ENCODE measurements around the gene CLDN18. TPM values are rescaled to one million over a fixed set of nuclear protein-coding genes. Genes with fewer than 3 reads are reported as not detected.

The CLDN18 gene
- total RNA-seq, 1 donor from 2014 or later: not detected

GRCh38 chr3:138027821-138028220 lies 17.9 kb downstream of the CLDN18 start:
- ATAC-seq: no peak

- ATAC-seq: no peak
Observed at GRCh38 chr3:138030734-138031280, 20.8 kb downstream of the CLDN18 start.

GRCh38 chr3:138031536-138031935 lies 21.6 kb downstream of the CLDN18 start:
- no peak for ATAC-seq

- ATAC-seq: no peak
Observed at GRCh38 chr3:138032567-138032966, 22.6 kb downstream of the CLDN18 start.

GRCh38 chr3:138033202-138033691 lies 23.3 kb downstream of the CLDN18 start:
- ATAC-seq: no peak

- no peak for ATAC-seq
Observed at GRCh38 chr3:138034918-138035317, 25.0 kb downstream of the CLDN18 start.

GRCh38 chr3:138036572-138036971 lies 26.6 kb downstream of the CLDN18 start:
- ATAC-seq: no peak

- ATAC-seq: peak; percentile 10
Observed at GRCh38 chr3:138038725-138039462, 28.9 kb downstream of the CLDN18 start.

- peak; percentile 24 for ATAC-seq
Observed at GRCh38 chr3:138042043-138042442, 32.1 kb downstream of the CLDN18 start.

- ATAC-seq: peak; percentile 32
Observed at GRCh38 chr3:138043266-138044029, 33.5 kb downstream of the CLDN18 start.

- no peak for ATAC-seq
Observed at GRCh38 chr3:138046085-138046484, 36.1 kb downstream of the CLDN18 start.

GRCh38 chr3:138046955-138047354 lies 37.0 kb downstream of the CLDN18 start:
- ATAC-seq: peak; percentile 87

- no peak for ATAC-seq
Observed at GRCh38 chr3:138047596-138048158, 37.7 kb downstream of the CLDN18 start.

GRCh38 chr3:138049157-138049919 lies 39.4 kb downstream of the CLDN18 start:
- ATAC-seq: no peak

- ATAC-seq: peak; percentile 43
Observed at GRCh38 chr3:138051947-138052802, 42.2 kb downstream of the CLDN18 start.

- ATAC-seq: no peak
Observed at GRCh38 chr3:138054057-138054456, 44.1 kb downstream of the CLDN18 start.

GRCh38 chr3:138057384-138057783 lies 47.4 kb downstream of the CLDN18 start:
- no peak for ATAC-seq

GRCh38 chr3:138059261-138059660 lies 49.3 kb downstream of the CLDN18 start:
- no peak for ATAC-seq

- ATAC-seq: no peak
Observed at GRCh38 chr3:138060792-138061191, 50.8 kb downstream of the CLDN18 start.

- ATAC-seq: no peak
Observed at GRCh38 chr3:138062037-138062436, 52.1 kb downstream of the CLDN18 start.

GRCh38 chr3:138062626-138063025 lies 52.7 kb downstream of the CLDN18 start:
- ATAC-seq: no peak

Measured in esophagus mucosa (tissue), 1 donor.